HepG2 (cell line): Measurements from ENCODE around the gene CEP57L1. TPM values are rescaled to one million over a fixed set of nuclear protein-coding genes. Genes with fewer than 3 reads are reported as not detected.

Experiments
- ATAC-seq: fragments of 200-7000 bp; cut with Tn5 transposase; 3 replicates; pipeline ENCODE4 v1.9.1; 2020; ENCODE audit warnings: mild to moderate bottlenecking, moderate library complexity
- BruUV-seq: library from RNA; stranded (reverse); fragments of 400-500 nt; replicated peaks from 2 replicates; lab custom pipeline; 2021; lab: Mats Ljungman, UMichigan
- CTCF ChIA-PET: fragments of 300-600 bp; formaldehyde crosslinking; extraction: SDS; loops from one replicate; lab custom pipeline; 2021; ENCODE audit warnings: low total read pairs, inconsistent platforms, low intra/inter-chr PET ratio; lab: Yijun Ruan, JAX
- POLR2A ChIA-PET: fragments of 350-600 bp; sonication (Branson Sonifier 250); formaldehyde crosslinking; loops from one replicate; lab custom pipeline; 2020; ENCODE audit warnings: antibody characterized with exemption, inconsistent platforms; lab: Yijun Ruan, JAX
- DNase-seq: peaks from one replicate; pipeline ENCODE4 v3.0.0-alpha.2; 2015; ENCODE audit warnings: low spot score
- FAIRE-seq: peaks from 3 replicates; lab custom pipeline; 2011; peaks lifted over from hg19 to GRCh38; lab: Jason Lieb, UNC
- H2AFZ ChIP-seq: one replicate; pipeline ENCODE4 v1.6.1; 2011; ENCODE audit warnings: low read length, inconsistent platforms
- H3K27ac ChIP-seq: fragments of 300-600 bp; 3 replicates; pipeline ENCODE4 v1.8.0; 2011; ENCODE audit warnings: mixed run types, mild to moderate bottlenecking, mixed read lengths, low read length, inconsistent platforms; ENCODE audit not compliant: insufficient read depth; ENCODE audit errors: extremely low read length
- H3K27me3 ChIP-seq, 2 experiments: fragments of 200-600 bp in 1 of 2; 2 replicates in 1 of 2; 3 replicates in 1 of 2; pipeline versions ENCODE4 v1.6.0 to v1.8.0; 2011; ENCODE audit warnings: low read length in 2 of 2, mild to moderate bottlenecking in 2 of 2, moderate library complexity in 2 of 2, inconsistent platforms in 1 of 2; ENCODE audit not compliant: insufficient read depth in 2 of 2, control insufficient read depth in 1 of 2
- H3K36me3 ChIP-seq, 2 experiments: fragments of 200-600 bp in 1 of 2; replicated peaks in 1 of 2; 2 replicates in 1 of 2; 3 replicates in 1 of 2; pipeline versions ENCODE4 v1.5.1 to v1.8.0; 2011; ENCODE audit warnings: low read length in 2 of 2, inconsistent platforms in 1 of 2; ENCODE audit not compliant: insufficient read depth in 2 of 2, control insufficient read depth in 1 of 2
- H3K4me1 ChIP-seq: 2 replicates; pipeline ENCODE4 v1.5.1; 2012; ENCODE audit warnings: low read length, inconsistent platforms; ENCODE audit not compliant: insufficient read depth
- H3K4me2 ChIP-seq: 2 replicates; pipeline ENCODE4 v1.6.0; 2011; ENCODE audit warnings: low read depth, low read length, inconsistent platforms
- H3K4me3 ChIP-seq, 3 experiments: fragments of 200-600 bp in 1 of 3; sonication (generic), shearing (Covaris generic) in 1 of 3; replicated peaks in 1 of 3; 2 replicates each; pipeline ENCODE4 v1.5.1; 2011 to 2016; ENCODE audit warnings: low read length in 3 of 3, inconsistent platforms in 2 of 3, low read depth in 2 of 3, mild to moderate bottlenecking in 2 of 3, control low read depth in 1 of 3, mixed read lengths in 1 of 3; ENCODE audit not compliant: insufficient read depth in 1 of 3
- H3K79me2 ChIP-seq: one replicate; pipeline ENCODE4 v1.6.1; 2011; ENCODE audit warnings: low read length, inconsistent platforms; ENCODE audit not compliant: insufficient read depth
- H3K9ac ChIP-seq: 2 replicates; pipeline ENCODE4 v1.6.0; 2011; ENCODE audit warnings: mild to moderate bottlenecking, low read depth, low read length, inconsistent platforms; ENCODE audit not compliant: insufficient read depth
- H3K9me3 ChIP-seq: 2 replicates; pipeline ENCODE4 v1.5.1; 2012; ENCODE audit warnings: mild to moderate bottlenecking, low read length
- H4K20me1 ChIP-seq: 2 replicates; pipeline ENCODE4 v1.6.0; 2011; ENCODE audit warnings: inconsistent platforms, mild to moderate bottlenecking, low read length, moderate library complexity; ENCODE audit not compliant: insufficient read depth
- ARNT ChIP-seq: fragments of 450-650 bp; IDR thresholded peaks from 2 replicates; pipeline ENCODE4 v1.6.1; 2017
- FOXO4 ChIP-seq: sonication (generic); formaldehyde crosslinking; conservative IDR thresholded peaks from 2 replicates; pipeline ENCODE4 v1.8.1; 2023; ENCODE audit warnings: missing genetic modification reagents
- SP5 ChIP-seq: IDR thresholded peaks from 2 replicates; pipeline ENCODE4 v1.6.1; 2016; ENCODE audit warnings: low read depth, borderline replicate concordance
- TAF1 ChIP-seq: sonication (generic); formaldehyde crosslinking; IDR thresholded peaks from 2 replicates; pipeline ENCODE4 v1.4.0; 2020; ENCODE audit warnings: missing genetic modification reagents
- THAP7 ChIP-seq: sonication (generic); formaldehyde crosslinking; IDR thresholded peaks from 2 replicates; pipeline ENCODE4 v1.8.1; 2023; ENCODE audit warnings: mild to moderate bottlenecking, missing genetic modification reagents
- ZNF543 ChIP-seq: sonication (generic); formaldehyde crosslinking; IDR thresholded peaks from 2 replicates; pipeline ENCODE4 v1.4.0; 2020; ENCODE audit warnings: mild to moderate bottlenecking, missing genetic modification reagents
- ZNF652 ChIP-seq: IDR thresholded peaks from 2 replicates; pipeline ENCODE4 v1.6.1; 2016; ENCODE audit warnings: low read depth, borderline replicate concordance
- ZSCAN20 ChIP-seq: sonication (generic); formaldehyde crosslinking; IDR thresholded peaks from 2 replicates; pipeline ENCODE4 v1.4.0; 2020; ENCODE audit warnings: missing genetic modification reagents, mild to moderate bottlenecking, borderline replicate concordance
- WGBS: methylation state at CpG from one replicate; pipeline ENCODE4 v1.1.6; 2017; ENCODE audit warnings: low lambda C conversion rate; 5-methylcytosine and 5-hydroxymethylcytosine counted together
- in situ Hi-C: cut with HindIII; loops from 2 replicates; pipeline ENCODE4 v1.10.0; 2017; ENCODE audit warnings: low pct_unique_long_range_greater_than_20kb; ENCODE audit not compliant: extremely low pct_ligation_motif_present
- intact Hi-C: fragments of 100-400 bp; cut with micrococcal nuclease; formaldehyde crosslinking; loops from one replicate; pipeline ENCODE4 v1.10.0; 2022; ENCODE audit not compliant: unreplicated experiment
- polyA plus RNA-seq, 8 experiments: library from polyadenylated mRNA; depleted of rRNA in 3 of 8; stranded (reverse) in 7 of 8; unstranded in 1 of 8; fragments of >200 nt; fragmentation: Illumina TruSeq in 4 of 8; extraction: Trizol in 4 of 8; gene quantifications; 2 replicates each; pipeline versions ENCODE4 v1.2.1 to v1.2.3, GENCODE V29; 2011 to 2016; ENCODE audit warnings: low read depth in 4 of 8, missing spikeins in 1 of 8, mixed read lengths in 1 of 8; ENCODE audit not compliant: insufficient read depth in 1 of 8
- total RNA-seq, 5 experiments: library from RNA; depleted of rRNA; stranded (reverse); fragments of >200 nt; fragmentation: Illumina TruSeq; extraction: Trizol; gene quantifications; 2 replicates each; pipeline ENCODE4 v1.2.3, GENCODE V29; 2016; ENCODE audit warnings: low read depth in 1 of 5
- TF ChIP-seq, protein P1 (sequence below): sonication (generic); formaldehyde crosslinking; IDR thresholded peaks from 2 replicates; pipeline ENCODE4 v1.5.1; 2020; ENCODE audit warnings: mild to moderate bottlenecking, missing genetic modification reagents, borderline replicate concordance
- TF ChIP-seq, protein P2 (sequence below): sonication (generic); formaldehyde crosslinking; IDR thresholded peaks from 2 replicates; pipeline ENCODE4 v1.4.0; 2020; ENCODE audit warnings: missing genetic modification reagents
- TF ChIP-seq, protein P3 (sequence below): IDR thresholded peaks from 2 replicates; pipeline ENCODE4 v1.6.1; 2016; ENCODE audit warnings: mild to moderate bottlenecking

The CEP57L1 gene
- total and polyA plus RNA-seq, 2 of the 13 experiments (the other 11 are each of a cell fraction or from before 2014, with no cell fraction given), result 7.7 to 15.5 TPM

DNA sequence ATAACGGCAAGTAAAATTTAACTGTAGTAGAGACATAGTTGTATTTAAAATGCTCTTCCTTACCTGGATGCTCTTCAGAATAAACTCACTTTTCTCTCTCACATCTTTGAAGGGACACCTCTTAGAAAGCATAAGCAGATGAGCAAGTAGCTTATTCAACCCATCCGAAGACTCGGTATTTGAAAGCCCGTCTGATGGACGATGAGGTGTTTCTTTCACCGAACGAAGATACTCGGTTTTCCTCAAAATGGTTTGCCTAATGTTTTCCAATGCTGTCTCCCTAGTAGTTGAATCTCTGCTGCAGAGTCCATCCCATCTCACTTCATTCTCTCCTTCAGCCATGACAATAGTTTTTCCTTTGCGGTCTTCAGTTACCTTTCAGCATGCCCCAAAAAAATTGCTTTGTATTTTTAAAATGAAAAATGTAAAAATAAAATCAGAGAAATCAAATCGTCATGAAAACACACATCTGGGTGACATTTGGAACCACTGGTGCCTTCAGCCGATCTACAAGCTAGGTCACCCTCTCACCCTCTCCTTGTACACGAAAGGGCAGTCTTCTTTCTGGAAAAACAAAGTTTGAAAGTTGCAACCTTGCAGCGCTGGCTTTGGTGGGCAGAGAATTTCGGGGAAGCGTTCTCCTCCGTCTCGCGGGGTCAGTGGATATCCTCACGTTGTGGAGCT is 1.4 kb upstream of the CEP57L1 start:
- intact Hi-C loops, result no loop called here
- no peak for FAIRE-seq
- Histone ChIP-seq H3K9me3 (no peaks in the 10 kb centered on the region), H3K79me2 (peaks cover 47% of the 10 kb centered on the region), H3K27ac (peak overlapping the region; percentile 96), H2AFZ (peak overlapping the region; percentile 64), H3K4me3 (peak overlapping the region; percentile 74 to 98 (median 89)), H3K4me1 (peaks cover 59% of the 10 kb centered on the region), H4K20me1 (peaks cover 12% of the 10 kb centered on the region), H3K36me3 (no peaks in the 10 kb centered on the region), H3K27me3 (no peaks in the 10 kb centered on the region; a peak in 1 of 5 replicates), H3K9ac (peak overlapping the region; percentile 89), H3K4me2 (peak overlapping the region; percentile 89)
- under 1% methylated on average over 19 of the region's 19 CpGs for WGBS
- in situ Hi-C loops, result no loop called here
- TSS peak; percentile 53 for BruUV-seq
- no peak for DNase-seq
- no peak for ATAC-seq
- ChIA-PET CTCF (no interaction called here), POLR2A (interaction anchor here (0.9 to 2.4 kb wide), 12 partner anchors 12 to 833 kb away, joined by 3 to 18 read pairs (median 5); partner anchors contain the start of genes FOXO3 and SNX3)
- TF ChIP-seq, protein P1, sequence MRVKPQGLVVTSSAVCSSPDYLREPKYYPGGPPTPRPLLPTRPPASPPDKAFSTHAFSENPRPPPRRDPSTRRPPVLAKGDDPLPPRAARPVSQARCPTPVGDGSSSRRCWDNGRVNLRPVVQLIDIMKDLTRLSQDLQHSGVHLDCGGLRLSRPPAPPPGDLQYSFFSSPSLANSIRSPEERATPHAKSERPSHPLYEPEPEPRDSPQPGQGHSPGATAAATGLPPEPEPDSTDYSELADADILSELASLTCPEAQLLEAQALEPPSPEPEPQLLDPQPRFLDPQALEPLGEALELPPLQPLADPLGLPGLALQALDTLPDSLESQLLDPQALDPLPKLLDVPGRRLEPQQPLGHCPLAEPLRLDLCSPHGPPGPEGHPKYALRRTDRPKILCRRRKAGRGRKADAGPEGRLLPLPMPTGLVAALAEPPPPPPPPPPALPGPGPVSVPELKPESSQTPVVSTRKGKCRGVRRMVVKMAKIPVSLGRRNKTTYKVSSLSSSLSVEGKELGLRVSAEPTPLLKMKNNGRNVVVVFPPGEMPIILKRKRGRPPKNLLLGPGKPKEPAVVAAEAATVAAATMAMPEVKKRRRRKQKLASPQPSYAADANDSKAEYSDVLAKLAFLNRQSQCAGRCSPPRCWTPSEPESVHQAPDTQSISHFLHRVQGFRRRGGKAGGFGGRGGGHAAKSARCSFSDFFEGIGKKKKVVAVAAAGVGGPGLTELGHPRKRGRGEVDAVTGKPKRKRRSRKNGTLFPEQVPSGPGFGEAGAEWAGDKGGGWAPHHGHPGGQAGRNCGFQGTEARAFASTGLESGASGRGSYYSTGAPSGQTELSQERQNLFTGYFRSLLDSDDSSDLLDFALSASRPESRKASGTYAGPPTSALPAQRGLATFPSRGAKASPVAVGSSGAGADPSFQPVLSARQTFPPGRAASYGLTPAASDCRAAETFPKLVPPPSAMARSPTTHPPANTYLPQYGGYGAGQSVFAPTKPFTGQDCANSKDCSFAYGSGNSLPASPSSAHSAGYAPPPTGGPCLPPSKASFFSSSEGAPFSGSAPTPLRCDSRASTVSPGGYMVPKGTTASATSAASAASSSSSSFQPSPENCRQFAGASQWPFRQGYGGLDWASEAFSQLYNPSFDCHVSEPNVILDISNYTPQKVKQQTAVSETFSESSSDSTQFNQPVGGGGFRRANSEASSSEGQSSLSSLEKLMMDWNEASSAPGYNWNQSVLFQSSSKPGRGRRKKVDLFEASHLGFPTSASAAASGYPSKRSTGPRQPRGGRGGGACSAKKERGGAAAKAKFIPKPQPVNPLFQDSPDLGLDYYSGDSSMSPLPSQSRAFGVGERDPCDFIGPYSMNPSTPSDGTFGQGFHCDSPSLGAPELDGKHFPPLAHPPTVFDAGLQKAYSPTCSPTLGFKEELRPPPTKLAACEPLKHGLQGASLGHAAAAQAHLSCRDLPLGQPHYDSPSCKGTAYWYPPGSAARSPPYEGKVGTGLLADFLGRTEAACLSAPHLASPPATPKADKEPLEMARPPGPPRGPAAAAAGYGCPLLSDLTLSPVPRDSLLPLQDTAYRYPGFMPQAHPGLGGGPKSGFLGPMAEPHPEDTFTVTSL, result 0 out of 2 replicates have a peak, but pooled peaks have one; percentile 21
- TF ChIP-seq ZNF652 (CRISPR knock-in tag) (no peak), TAF1 (CRISPR knock-in tag) (no peak), ZNF543 (CRISPR knock-in tag) (no peak), THAP7 (CRISPR knock-in tag) (no peak), ZSCAN20 (CRISPR knock-in tag) (no peak), SP5 (CRISPR knock-in tag) (no peak), ARNT (no peak), FOXO4 (CRISPR knock-in tag) (no peak)
- TF ChIP-seq, protein P2, sequence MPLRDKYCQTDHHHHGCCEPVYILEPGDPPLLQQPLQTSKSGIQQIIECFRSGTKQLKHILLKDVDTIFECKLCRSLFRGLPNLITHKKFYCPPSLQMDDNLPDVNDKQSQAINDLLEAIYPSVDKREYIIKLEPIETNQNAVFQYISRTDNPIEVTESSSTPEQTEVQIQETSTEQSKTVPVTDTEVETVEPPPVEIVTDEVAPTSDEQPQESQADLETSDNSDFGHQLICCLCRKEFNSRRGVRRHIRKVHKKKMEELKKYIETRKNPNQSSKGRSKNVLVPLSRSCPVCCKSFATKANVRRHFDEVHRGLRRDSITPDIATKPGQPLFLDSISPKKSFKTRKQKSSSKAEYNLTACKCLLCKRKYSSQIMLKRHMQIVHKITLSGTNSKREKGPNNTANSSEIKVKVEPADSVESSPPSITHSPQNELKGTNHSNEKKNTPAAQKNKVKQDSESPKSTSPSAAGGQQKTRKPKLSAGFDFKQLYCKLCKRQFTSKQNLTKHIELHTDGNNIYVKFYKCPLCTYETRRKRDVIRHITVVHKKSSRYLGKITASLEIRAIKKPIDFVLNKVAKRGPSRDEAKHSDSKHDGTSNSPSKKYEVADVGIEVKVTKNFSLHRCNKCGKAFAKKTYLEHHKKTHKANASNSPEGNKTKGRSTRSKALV (CRISPR knock-in tag), result no peak
- TF ChIP-seq, protein P3, sequence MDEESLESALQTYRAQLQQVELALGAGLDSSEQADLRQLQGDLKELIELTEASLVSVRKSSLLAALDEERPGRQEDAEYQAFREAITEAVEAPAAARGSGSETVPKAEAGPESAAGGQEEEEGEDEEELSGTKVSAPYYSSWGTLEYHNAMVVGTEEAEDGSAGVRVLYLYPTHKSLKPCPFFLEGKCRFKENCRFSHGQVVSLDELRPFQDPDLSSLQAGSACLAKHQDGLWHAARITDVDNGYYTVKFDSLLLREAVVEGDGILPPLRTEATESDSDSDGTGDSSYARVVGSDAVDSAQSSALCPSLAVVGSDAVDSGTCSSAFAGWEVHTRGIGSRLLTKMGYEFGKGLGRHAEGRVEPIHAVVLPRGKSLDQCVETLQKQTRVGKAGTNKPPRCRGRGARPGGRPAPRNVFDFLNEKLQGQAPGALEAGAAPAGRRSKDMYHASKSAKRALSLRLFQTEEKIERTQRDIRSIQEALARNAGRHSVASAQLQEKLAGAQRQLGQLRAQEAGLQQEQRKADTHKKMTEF (CRISPR knock-in tag), result no peak
